ENCODE data around the gene MIER2. TPM values are rescaled to one million over a fixed set of nuclear protein-coding genes. Genes with fewer than 3 reads are reported as not detected.
A peak's percentile ranks its signal among the peaks of the same experiment; 100 is the strongest.

MIER2 gene
- total RNA-seq, 1 donor from 2014 or later, result 6.9 TPM

DNA sequence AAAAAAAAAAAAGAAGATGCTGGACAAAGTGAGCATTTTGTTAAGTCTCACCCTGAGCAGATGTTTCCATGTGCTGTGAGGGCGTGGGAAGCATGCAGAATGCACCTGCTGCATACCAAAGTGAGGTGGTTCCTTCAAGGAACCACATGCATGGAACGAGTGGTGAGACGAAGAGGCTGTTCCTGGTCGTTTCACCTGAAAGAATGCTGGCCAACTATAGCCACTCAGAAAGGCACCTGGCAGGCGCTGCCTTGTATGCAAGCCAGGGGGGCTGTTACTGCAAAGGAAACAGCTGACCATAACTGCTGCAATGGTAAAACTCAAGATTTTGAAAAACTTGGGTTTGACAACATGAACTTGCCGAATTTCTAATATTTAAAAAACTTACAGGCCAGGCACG, 14.7 kb downstream of the MIER2 start:
- no peak for DNase-seq (ENCODE audit: low read depth in 2 of 2)

DNA sequence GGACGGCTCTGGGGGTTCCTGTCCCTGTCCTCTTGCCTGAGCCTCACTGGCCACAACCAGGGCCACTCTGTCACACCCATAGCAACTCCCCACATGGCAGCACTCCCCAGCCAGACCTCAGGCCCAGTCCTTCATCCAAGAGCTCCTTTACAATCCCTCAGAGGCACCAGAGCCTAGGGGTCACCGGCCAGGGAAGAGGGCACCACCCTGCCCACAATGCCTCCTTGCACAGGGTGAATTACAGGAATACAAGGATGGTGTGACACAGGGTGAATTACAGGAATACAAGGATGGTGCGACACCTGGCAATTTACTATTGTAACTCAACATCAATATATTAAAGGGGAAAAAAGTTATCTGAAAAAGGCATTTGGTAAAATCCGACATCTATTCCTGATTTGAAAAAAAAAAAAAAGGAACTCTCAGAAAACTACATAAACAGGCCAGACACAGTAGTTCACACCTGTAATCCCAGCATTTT, 16.5 kb downstream of the MIER2 start:
- DNase-seq (ENCODE audit: low read depth in 2 of 2), result no peak

DNA sequence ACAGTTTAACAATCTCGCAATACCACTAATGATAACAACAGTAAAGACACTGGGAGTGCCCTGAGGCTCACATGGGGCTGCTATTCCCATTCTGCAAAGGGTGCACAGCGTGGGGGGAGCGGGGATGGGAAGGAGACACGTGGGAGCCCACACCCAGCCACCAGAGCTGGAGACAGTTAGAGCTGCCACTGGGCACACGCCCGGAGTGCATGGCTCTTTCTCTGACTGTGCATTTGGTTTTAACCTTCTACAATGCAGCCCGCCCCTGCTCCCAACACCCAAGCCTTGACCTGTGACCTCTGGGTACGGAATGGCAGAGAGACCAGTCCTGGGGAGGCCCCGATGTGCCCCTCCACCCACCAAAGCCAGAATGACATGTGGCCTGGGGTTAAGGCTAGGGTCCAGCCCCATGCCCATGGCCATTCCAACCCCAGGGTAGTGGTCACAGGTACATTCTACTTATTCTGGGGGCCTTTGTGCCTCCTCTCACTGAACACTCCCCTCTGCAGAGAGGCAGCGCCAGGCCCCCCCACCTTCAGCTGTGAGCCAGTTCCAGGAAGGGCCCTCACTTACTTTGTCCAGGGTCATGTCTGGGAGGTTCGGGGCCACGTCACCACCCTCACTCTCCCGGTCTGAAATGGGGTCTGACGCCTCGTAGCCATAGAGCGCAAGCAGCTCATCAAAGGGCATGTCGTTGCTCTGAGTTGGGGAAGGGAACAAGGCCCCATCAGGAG, 17.1 kb downstream of the MIER2 start:
- DNase-seq (ENCODE audit: low read depth in 2 of 2), result no peak

- DNase-seq (ENCODE audit: low read depth in 2 of 2), result no peak
Observed at GRCh38 chr19:326871-327270, 17.7 kb downstream of the MIER2 start.

- no peak for DNase-seq (ENCODE audit: low read depth in 2 of 2)
Observed at GRCh38 chr19:325937-326565, 18.5 kb downstream of the MIER2 start.

- DNase-seq (ENCODE audit: low read depth in 2 of 2), result no peak
Observed at GRCh38 chr19:325173-325936, 19.2 kb downstream of the MIER2 start.

- DNase-seq (ENCODE audit: low read depth in 2 of 2), result no peak
Observed at GRCh38 chr19:324716-325115, 19.9 kb downstream of the MIER2 start.

DNA sequence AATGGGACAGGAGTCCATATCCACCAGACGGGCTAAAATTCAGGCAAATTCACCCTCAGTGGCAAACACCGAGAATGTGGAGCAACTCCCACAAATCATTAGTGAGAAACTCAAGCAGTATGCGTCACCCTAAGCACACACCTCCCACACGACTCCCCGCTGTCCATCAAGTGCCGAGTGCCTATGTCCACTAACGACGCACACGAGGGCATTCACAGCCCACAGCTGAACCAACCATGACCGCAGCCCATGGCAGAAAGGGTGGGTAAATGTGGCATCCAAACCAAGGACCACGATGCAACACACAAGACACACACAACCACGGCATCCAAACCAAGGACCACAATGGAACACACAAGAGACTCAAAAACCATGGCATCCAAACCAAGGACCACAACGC, 22.0 kb downstream of the MIER2 start:
- no peak for DNase-seq (ENCODE audit: low read depth in 2 of 2)

DNA sequence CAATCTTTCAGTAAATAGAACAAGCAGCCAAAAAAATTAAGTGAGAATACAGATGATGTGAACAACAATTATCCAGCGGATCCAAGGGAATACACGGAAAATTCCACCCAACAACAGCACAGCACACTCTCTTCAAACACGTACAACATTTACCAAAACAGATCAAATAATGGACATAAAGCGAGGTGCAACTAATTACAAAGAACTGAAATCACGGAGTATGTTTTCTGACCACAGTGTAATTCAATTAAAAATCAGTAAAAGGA, 26.2 kb downstream of the MIER2 start:
- DNase-seq (ENCODE audit: low read depth in 2 of 2), result no peak

- no peak for DNase-seq (ENCODE audit: low read depth in 2 of 2)
Observed at GRCh38 chr19:317710-318508, 26.7 kb downstream of the MIER2 start.

GRCh38 chr19:315811-316210, 28.8 kb downstream of the MIER2 start:
- DNase-seq (ENCODE audit: low read depth in 2 of 2), result peak in 1 of 2 donors; percentile 25

DNA sequence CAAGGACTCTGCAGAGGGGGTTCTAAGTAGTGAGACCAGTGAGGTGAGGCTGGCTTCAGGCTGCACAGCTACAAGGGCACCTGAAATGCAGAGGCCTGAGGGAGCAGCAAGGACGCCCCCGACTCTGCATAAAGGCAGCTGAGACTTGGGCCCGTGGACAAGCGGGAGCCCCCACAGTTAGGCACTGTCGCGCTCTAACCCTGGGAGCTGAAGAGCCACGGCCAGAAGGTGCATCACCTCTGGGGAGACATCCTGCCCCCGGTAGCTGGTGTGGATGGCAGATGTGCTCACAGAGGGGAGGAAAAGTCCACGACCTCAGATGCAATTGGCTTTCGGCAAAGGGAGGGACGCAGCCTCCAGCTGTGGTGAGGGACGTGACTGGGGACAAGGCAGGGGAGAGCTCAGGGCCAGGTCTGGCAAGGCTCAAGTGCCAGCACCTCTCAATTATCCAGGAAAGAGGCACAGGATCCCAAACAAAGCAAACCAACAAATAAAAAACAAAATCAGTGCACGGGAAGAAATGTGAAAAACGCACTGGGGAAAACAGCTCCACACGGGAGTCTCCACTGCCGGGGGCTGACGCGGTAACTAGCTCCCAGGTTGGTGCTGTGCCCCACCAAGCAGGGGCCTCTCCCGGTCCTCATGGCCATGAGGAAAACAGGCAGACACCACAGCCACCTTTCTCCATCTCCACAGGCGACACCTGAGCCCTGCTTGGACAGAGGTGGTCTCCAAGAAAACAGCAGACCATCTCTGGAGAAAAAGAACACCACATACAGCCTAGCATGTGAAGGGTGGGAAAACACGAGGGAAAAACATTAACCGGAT, 30.4 kb downstream of the MIER2 start:
- DNase-seq (ENCODE audit: low read depth in 2 of 2), result no peak

GRCh38 chr19:313169-313987, 31.2 kb downstream of the MIER2 start:
- peak; percentile 22 to 64 for DNase-seq (ENCODE audit: low read depth in 2 of 2)

DNA sequence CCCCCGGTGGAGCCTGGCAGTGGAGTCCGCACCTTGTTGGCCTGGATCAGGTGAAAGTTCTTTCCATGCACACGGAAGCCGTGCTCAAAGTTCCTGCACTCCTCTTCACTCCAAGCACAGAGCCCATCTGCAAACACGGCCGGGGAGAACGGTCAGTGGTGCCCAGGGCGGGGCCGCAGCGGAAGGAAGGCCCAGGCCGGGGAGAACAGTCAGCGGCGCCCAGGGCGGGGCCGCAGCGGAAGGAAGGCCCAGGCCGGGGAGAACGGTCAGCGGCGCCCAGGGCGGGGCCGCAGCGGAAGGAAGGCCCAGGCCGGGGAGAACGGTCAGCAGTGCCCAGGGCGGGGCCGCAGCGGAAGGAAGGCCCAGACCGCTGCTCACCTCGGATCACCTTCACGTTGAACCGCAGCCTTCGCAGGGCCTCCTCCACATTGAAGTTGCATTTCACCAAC, 32.8 kb downstream of the MIER2 start:
- peak in 1 of 2 donors; percentile 62 for DNase-seq (ENCODE audit: low read depth in 2 of 2)

DNA sequence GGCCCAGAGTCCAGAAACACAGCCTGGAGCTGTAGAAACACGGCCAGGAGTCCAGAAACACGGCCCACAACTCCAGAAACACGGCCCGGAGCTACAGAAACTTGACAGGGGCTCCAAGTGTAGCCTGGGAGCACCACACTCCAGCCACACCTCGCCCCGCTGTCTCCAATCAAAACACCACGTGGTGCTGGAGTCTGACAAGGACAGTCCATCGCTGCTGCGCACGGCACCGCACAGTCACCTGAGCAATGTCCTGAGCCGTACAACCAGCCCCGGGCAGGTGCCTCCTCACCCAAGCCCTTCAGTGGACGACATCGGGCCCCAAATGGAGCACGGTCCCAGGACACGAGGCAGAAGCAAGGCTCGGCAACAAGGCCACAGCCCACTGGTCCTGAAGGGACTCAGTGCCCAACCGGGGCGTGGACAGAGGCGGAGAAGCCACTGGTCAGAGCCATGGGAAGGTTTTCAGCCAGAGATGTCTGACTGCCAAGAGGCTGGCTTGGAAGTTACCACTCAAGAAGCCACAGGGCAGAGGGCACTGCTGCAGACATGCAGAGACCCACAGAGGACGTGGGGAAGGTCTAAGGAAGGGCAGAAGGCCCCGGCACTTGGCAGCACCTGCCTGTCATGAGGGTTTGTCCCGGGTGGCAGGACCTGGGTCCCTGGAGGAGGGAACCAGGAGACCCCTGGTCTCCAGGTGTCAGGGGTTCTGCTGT, 33.7 kb downstream of the MIER2 start:
- DNase-seq (ENCODE audit: low read depth in 2 of 2), result peak in 1 of 2 donors; percentile 55

- DNase-seq (ENCODE audit: low read depth in 2 of 2), result peak; percentile 61 to 86
Observed at GRCh38 chr19:310141-310651, 34.4 kb downstream of the MIER2 start.

DNA sequence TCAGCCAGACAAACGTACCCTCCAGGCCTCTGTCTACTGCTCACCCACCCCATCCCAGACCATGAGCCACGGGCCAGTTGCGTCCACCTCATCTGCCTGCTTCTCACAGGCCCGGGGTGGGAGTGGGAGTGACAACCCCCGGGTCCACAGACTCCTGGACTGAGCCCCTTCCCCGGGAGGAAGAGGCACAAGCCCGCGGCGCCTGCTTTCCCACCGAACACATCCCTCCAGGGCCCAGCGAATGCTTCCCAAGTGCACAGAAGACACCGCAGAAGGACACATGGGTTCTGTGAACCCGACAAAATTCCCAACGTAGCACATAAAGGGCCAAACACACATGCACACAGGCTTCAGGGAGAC, 35.4 kb downstream of the MIER2 start:
- DNase-seq (ENCODE audit: low read depth in 2 of 2), result peak in 1 of 2 donors; percentile 38

GRCh38 chr19:308471-309205, 36.0 kb downstream of the MIER2 start:
- peak in 1 of 2 donors; percentile 43 for DNase-seq (ENCODE audit: low read depth in 2 of 2)

Measured in lung microvascular endothelial cell (primary cell).